KG1 (cell line): ENCODE data around the gene RBM39.
"Not testable (repeated sequence)": the region's sequence is repeated elsewhere in the genome, so short reads cannot be mapped to it uniquely, and the experiment has no call there.

Source experiments
- DNase-seq: peaks from one replicate; lab custom pipeline; 2025; lab: John Stamatoyannopoulos, UW

RBM39 gene

DNA sequence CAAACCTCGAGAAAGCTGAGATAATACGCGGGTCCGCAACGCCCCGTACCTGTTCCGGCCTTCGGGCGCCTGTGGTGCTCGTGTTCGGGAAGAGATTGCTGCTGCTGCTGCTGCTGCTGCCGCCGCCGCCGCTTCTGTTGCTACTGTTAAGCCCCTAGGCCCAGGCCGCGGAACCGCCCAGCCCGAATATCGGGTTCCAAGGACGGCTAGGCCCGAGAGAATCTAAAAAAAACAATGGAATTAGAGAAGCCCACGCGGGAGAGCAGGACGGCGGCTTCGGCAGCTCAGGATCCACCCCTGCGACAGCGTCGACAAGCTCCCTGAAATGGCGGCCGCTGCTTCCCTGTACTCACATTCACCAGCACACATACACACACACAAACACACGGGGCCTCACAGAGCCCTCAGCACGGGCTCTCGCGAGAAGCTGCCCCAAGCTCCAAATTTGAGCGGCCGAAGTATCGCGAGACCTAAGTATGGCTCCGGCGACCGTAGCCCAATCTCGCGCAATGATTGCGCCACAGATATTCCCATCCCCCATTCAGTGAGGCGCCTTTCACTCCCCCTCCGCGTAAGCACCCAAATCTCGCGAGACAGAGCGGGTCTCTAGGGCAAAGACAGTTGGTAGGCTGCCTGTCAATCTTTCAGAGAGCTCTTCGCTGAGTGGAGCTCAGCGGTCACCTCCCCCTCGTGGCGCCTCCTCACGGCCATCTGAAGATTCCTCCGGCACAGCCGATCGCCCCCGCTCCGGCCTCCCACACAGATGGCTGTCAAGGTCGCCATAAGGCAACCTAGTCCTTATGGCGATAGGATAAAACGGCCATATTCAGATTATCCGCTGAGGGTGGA, at the start of gene RBM39:
Gene RBM39 (minus strand): TSS at position 369 of the 849 bp plus-strand sequence. CDS start 1,386 bp downstream, outside the sequence.
- DNase-seq = peak; percentile 99

DNA sequence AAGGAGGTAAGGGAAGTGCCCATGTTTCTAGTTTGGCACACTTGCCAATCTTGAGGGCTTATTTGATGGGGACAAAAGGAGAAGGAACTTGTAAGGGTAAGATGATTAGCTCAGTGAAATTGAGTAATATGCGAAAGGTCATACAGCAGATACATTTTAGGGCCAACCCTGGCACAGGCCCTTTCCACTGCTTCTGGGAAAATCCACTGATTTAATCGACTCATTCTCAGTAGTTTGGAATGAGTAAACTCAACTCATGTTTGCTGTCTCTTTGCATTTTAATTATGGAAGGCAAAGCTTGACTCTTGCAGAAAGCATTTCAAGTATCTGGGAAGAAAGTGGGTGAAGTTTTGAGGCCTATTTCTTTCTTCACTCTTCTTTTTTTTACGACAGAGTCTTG, 49.8 kb upstream of the RBM39 start:
- DNase-seq = no peak

DNA sequence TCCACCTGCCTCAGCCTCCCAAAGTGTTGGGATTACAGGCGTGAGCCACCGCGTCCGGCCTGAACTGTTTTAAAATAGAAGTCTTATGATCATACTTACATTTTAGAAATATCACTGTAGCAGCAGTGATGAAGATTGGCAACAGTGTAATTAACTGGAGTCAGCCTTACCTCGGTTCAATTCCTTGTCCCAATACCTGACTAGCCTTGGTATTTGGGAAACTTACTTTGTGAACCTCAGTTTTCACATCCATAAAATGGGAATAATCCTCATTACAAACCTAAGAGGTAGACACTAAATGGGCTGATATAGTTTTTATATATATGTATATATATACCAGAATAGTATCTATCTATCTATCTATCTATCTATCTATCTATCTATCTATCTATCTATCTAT, 49.0 kb upstream of the RBM39 start:
- DNase-seq = no peak

DNA sequence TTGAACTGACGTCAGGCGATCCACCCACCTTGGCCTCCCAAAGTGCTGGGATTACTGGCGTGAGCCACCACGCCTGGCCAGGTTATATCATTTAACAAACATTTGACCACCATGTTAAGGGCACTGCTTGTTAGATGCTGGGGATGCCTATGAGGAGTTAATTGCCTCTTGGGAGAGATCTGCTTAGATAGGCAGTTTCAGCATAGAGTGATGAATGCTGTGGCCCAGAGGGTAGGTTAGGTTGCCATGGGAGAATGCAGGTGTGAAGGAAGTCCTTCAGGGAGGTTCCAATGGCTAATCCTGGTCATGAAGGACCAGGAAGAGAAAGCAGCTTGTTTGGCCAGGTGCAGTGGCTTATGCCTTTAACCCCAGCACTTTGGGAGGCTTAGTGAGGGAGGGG, 46.7 kb upstream of the RBM39 start:
- DNase-seq = no peak

DNA sequence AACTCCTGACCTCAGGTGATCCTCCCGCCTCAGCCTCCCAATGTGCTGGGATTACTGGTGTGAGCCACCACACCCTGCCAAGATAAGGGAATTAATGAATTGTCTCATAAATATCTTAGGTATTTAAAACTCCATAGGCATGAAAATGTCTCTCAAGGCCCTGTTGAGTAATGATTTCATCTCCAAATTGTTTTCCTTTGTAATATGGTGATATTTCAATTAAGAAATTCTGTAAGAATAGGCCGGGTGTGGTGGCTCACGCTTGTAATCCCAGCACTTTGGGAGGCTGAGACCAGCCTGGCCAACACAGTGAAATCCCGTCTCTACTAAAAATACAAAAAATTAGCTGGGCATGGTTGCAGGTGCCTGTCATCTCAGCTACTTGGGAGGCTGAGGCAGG, 43.5 kb upstream of the RBM39 start:
- DNase-seq = not testable (repeated sequence)

DNA sequence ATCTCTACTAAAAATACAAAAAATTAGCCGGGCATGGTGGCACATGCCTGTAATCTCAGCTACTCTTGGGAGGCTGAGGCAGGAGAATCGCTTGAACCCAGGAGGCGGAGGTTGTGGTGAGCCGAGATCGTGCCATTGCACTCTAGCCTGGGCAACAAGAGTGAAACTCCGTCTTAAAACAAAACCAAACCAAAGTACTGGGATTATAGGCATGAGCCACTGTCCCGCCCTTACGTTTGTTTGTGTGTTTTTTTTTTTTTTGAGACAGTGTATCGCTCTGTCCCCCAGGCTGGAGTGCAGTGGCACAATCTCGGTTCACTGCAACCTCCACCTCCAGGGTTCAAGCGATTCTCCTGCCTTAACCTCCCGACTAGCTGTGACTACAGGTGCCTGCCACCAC, 41.8 kb upstream of the RBM39 start:
- DNase-seq = not testable (repeated sequence)

DNA sequence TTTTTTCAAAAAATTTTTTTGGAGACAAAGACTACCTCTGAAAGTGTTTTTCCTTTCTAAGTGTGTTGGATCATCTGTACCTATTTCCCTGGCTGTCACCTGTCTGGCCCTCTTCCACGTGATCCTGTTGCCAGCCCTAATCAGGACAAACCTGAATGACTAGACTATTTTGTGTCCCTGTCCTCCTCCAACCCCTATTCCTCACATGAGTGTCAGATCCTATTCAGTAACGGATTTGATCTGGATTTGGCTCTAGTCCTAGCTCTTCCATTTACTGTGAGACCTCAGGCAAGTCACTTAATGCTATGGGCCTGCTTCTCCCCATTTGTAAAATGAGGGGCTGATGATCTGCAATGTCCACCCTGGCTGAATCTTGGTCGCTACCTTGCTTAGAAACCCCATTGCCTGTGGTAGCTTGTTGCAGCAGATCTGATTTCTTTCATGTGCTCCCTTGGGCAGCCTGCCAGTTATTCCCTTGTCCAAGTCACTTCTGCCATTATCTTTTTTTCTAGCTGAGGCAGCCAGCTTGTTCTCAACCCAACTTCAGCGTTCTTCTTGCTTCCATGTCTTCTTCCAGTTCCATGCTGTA, 34.5 kb upstream of the RBM39 start:
- DNase-seq = no peak

DNA sequence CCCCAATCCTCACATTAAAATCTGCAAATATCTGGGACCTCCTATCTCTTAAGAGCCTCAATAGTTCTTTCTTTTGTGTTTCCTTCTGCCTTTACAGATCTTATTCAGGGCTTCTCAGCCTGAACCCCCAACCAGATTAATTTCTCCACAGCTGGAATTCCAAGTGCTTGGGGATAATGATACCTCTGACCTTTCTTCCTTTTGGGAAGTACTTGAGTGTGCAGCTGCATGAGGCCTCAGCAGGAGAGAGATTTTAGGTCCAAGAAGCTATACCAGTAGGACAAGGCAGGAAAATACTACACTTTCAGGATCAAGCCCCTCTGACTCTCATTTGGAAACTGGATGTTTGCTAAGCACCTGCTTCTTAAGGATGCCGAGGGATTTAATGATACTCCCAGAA, 32.3 kb upstream of the RBM39 start:
- no peak for DNase-seq

DNA sequence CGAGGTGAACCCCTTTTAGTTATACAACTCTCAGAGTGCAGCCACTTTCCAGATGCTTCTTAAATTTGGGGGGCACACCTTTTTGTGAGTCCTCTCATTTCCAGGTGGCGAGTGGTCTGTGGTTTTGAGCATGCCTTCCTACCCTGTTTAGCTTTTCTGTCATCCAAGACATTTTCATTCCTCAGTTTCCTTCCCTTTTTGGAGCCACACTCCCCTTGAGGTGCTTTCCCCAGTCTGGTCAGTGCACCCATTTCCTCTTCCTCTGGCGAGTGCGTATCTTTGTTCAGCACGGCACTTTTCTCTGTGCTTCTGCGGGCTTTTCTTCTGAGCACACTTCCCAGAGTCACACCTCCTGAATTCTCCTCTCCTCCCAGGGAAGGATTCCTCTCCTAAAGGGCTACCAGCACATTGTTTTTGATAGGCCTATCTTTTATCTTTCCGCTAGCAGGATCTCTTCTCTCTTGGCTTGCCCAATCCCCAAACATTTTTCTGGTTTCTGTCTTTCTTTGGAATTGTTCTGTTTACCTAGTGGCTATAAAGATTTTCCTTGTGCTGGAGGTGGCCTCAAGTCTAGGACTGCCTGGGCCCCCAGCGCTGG, 31.2 kb upstream of the RBM39 start:
- DNase-seq = peak; percentile 35

DNA sequence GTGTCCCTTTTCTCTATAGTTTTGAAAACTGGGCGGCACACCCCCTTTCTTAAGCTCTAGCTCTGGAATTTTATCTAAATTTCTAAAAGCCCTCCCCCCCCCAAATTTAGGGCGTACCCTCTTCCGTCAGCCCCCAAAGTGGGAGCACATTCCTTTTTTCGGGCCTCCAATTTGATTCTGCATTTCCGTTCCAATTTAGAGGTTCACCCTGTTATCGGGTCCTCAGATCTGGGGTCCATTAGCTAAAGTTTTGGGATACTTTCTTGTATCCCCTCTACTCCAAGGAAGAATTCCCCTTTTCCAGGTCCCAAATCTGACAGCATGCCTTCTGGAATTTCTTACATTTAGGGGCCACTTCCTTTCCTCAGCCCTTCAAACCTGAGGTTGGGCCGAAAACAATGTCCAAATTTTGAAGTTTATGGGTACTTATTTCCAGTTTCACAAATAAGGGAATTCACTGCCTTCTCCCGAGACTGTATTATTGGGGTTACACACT, 30.6 kb upstream of the RBM39 start:
- no peak for DNase-seq

DNA sequence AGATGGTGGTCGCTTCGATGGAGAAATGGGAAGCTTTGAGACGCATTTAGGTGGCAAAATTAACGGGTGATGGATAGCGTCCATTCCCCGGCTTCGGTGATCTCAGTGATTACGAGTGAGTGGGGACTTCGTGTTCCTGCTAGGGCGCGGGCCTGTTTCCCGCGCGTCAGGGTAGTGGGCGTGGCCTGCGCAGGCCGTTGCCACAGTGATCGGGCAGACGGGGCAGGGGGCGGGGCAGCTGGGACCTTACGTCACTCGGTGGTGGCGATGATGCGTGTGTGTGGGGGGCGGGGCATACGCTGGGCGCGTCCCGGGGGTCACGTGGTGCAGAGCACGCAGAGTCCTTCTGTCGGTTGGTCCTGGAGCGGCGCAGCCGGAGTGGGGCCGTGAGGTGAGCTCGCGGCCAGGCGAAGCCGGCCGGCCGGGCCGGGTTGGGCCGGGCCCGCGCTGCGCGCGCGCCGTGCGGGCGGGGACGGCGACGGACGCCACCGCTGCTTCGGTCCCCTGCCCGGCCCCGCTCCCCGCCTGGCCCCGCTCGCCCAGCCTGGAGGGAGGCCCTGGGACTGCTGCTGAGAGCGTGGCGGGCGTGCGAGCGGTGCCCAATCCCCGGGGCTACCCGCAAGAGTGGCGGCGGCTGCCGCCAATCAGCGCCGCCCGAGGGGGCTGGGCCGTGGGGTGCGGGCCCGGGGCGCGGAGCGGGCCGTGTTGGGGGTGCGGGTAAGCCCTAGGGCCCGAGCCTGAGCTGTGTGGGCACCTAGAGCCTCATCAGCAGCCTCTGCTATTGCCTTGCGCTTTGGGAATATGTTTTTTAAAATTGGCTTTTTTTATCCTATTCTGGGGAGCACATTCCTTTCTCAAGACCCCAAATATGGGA, 29.9 kb upstream of the RBM39 start, which contains the start of gene PHF20:
Gene PHF20 (plus strand): TSS at position 327 of the 874 bp plus-strand sequence. CDS start 29,508 bp downstream, outside the sequence.
- peak; percentile 80 for DNase-seq

DNA sequence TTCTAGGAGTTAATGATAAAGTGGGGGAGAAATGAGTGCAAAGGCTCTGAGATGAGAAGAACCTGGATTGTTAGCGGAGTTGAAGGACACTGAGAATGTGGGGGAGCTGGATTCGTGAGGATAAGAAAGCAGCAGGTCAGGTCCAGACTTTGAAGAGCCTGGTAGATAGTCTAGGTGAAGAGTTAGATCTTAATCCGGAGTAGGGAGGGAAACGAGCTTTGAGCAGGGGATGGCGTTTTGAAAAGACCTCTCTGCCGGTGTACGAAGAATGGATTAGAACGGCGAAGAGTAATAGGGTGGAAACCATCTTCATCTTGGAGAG, 29.3 kb upstream of the RBM39 start:
- DNase-seq = no peak

DNA sequence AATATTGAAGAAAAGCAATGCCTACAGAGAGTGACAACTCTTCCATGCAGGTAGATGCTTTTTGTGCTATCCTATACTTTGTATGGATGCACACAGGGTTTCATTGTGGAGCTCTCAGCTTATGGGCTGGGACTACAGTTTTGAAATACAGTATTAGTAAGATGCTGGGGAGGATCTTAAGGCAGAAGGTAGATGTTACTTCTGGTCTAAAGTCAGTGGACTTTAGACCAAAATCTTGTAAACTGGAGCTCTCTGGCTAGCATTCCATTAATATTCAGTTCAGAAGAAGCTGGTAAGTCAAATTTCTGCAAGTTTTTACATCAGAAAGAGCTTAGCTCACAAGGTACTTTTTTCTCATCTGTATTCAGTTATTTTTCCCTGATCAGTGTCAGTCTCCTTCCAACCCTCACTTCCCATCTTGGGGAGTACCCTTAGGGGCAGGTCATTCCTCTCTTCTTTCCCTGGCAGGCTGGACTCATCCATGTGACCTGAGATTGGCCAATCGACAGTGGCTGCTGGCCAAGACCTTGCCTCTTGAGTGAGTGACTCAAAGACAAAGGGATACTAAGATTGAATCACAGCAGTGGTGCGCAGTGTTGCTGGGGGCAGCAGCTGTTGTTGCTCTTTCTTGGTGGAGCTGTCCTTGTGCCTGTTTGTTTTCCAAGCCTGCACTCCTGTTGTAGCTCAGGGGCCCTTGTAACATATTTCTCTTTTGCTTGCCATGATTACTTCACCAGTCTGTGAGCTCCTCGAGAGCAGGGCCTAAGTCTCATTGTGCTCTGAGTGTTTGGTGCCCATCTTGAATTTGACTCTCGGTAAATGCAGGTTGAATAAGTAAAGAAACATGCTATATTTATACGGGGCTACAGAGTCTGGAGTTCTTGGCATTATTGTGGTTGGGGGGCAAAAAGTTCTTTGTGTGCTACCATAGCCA, 26.9 kb upstream of the RBM39 start:
- no peak for DNase-seq

DNA sequence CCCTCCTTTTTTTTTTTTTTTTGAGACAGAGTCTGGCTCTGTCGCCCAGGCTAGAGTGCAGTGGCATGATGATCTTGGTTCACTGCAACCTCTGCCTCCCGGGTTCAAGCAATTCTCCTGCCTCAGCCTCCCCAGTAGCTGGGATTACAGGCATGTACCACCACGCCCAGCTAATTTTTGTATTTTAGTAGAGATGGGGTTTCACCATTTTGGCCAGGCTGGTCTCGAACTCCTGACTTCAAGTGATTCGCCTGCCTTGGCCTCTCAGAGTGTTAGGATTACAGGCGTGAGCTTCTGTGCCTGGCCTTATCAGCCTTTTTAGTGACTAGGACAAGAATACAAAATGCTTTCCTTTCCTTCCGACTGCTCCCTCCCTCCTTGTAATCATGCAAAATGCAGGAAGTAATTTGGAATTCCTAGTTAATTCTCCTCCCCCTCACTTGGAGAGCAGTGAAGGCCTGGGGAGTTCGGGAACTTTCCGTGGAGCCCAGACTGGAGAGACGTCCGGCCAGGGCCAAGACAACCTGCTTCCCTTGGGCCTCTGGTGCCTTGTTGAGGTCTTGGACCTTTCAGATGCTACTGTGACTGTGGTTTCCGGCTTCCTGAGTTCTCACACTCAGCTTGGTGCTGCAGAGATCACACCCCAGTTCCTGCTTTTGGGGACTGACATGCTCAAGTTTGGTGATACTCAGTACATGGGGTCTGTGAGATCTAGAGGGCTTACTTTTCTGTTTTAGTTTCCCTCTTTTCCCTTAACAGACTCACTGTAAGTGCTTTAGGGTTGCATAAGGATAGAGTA, 25.8 kb upstream of the RBM39 start:
- peak; percentile 71 for DNase-seq

DNA sequence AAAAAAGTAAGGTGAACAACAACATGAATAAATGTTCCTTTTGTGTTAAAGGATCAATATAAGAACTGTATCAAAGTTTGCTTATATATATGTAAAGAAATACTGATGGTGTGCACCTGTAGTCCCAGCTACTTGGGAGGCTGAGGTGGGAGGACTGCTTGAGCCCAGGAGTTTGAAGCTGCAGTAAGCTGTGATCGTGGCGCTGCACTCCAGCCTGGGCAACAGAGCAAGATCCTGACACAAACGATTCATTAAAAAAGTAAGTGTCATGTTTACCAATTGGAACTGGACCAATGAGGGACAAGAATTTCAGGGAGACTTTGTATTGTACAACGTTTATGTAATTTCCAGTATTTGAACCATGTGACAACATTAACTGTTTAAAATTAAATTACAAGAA, 24.8 kb upstream of the RBM39 start:
- no peak for DNase-seq

DNA sequence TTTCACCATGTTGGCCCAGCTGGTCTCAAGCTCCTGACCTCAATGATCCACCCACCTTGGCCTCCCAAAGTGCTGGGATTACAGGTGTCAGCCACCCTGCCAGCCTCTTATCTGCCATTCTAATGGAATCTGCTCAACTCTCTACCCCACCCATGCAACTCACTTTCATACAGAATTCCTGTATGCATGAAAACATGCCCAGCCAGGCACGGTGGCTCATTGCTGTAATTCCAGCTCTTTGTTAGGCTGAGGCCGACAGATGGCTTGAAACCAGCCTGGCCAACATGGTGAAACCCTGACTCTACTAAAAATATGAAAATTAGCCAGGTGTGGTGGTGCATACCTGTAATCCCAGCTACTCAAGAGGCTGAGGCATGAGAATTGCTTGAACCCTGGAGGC, 22.9 kb upstream of the RBM39 start:
- not testable (repeated sequence) for DNase-seq

DNA sequence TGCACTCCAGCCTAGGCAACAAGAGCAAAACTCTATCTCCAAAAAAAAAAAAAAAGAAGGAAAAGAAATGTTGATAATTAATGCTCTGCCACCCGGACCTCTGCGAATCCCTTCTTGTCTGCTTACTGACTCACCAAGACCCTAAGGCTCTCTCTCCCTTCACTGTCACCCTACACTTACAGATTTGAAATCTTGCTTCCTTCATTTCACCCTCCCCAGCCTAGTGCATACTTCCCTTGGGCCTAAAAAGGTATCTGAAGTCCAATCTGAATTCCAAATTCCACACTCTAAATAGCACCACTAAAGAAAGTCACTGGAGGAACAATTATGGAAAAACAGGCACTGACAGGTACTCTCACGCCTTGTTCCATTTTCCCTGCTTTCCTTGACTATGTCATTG, 20.4 kb upstream of the RBM39 start:
- DNase-seq = no peak

DNA sequence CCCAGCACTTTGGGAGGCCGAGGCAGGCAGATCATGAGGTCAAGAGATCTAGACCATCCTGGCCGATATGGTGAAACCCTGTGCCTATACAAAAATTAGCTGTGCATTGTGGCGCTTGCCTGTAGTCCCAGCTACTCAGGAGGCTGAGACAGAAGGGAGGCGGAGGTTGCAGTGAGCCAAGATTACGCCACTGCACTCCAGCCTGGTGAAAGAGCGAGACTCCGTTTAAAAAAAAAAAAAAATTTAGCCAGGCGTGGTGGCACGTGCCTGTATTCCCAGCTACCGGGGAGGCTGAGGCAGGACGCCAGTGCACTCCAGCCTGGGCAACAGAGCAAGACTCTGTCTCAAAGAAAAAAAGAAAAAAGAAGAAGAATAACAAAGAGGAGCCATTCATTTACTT, 19.5 kb upstream of the RBM39 start:
- not testable (repeated sequence) for DNase-seq

DNA sequence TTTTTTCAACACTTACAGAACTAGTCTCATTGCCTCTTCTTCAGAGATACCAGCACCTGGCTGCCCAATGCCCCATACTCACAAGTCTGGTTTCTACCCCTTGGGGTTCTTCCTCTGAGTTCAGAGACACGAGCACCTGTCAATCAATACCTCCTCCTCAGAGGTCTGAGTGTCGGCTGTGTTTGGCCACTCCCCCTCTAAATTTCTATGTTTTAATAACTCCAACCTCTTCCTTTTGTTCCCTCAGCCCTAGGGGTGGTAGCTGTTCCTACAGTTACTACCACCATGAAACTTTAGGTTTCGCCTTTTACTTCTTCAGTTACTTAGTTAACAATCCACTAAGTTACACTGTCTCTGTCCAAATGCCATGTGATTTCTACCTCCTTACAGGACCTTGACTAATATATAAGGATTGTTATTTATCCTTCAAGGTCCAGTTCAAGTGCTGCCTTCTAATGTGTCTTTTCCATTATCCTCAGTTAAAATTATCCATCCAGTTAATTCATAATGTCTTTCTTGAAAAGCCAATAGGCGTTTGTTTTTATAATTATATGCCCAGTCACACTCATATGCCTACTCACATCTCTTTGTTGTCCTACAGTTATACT, 15.1 kb upstream of the RBM39 start:
- no peak for DNase-seq

DNA sequence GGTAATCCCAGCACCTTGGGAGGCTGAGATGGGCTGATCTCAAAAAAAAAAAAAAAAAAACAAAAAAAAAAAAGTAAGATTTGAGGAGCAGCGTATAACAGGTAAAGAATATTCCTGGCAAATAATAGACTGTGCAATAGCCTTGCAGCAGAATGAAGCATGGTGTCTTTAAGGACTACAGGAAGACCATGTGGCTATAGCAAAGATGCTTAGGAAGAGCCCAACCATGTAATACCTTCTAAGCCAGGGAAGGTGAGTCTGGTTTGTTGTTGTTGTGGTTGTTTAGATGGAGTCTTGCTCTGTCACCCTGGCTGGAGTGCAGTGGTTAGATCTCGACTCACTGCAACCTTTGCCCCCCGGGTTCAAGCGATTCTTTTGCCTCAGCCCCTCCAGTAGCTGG, 14.3 kb upstream of the RBM39 start:
- DNase-seq = no peak
